OCI-LY7 (cell line): ENCODE measurements around the gene SPEM2. TPM values are rescaled to one million over a fixed set of nuclear protein-coding genes. Genes with fewer than 3 reads are reported as not detected.

Source experiments
- total RNA-seq, 2 experiments: library from RNA; depleted of rRNA in 1 of 2; stranded (reverse); fragments of >200 nt in 1 of 2; shearing (Covaris generic) in 1 of 2; gene quantifications; 2 replicates each; pipeline ENCODE4 v1.2.3, GENCODE V29; 2014 to 2022

SPEM2 gene
- total RNA-seq, 2 experiments from 2014 or later = not detected

Other genes starting within 250 kb of the SPEM2 start
Only the 30 nearest of the 39 such genes appear.
- 106 and 128 TPM in 2 replicates for gene GABARAP, start 183.2 kb upstream of the SPEM2 start, total RNA-seq (2014; rRNA removed; shearing (Covaris generic))
- gene GABARAP, start 183.2 kb upstream of the SPEM2 start, total RNA-seq (2022) = 199 and 207 TPM in 2 replicates
- 52.1 and 53.2 TPM in 2 replicates for gene CTDNEP1, start 173.9 kb upstream of the SPEM2 start, total RNA-seq (2014; rRNA removed; shearing (Covaris generic))
- 161 and 173 TPM in 2 replicates for gene CTDNEP1, start 173.9 kb upstream of the SPEM2 start, total RNA-seq (2022)
- 71.7 and 84.6 TPM in 2 replicates for gene ELP5, start 173.4 kb upstream of the SPEM2 start, total RNA-seq (2014; rRNA removed; shearing (Covaris generic))
- 96.8 and 97.3 TPM in 2 replicates for gene ELP5, start 173.4 kb upstream of the SPEM2 start, total RNA-seq (2022)
- gene CLDN7, start 163.1 kb upstream of the SPEM2 start, total RNA-seq (2014; rRNA removed; shearing (Covaris generic)) = 0.28 TPM in 1 of 2 replicates, not detected in the other
- gene CLDN7, start 163.1 kb upstream of the SPEM2 start, total RNA-seq (2022) = 0.32 and 0.65 TPM in 2 replicates
- 0.49 and 0.63 TPM in 2 replicates for gene SLC2A4, start 143.9 kb upstream of the SPEM2 start, total RNA-seq (2014; rRNA removed; shearing (Covaris generic))
- gene SLC2A4, start 143.9 kb upstream of the SPEM2 start, total RNA-seq (2022) = 0.30 and 0.61 TPM in 2 replicates
- gene YBX2, start 131.0 kb upstream of the SPEM2 start, total RNA-seq (2014; rRNA removed; shearing (Covaris generic)) = 9.8 and 12.8 TPM in 2 replicates
- gene YBX2, start 131.0 kb upstream of the SPEM2 start, total RNA-seq (2022) = 6.7 and 11.8 TPM in 2 replicates
- 491 and 519 TPM in 2 replicates for gene EIF5A, start 118.0 kb upstream of the SPEM2 start, total RNA-seq (2014; rRNA removed; shearing (Covaris generic))
- 692 and 803 TPM in 2 replicates for gene EIF5A, start 118.0 kb upstream of the SPEM2 start, total RNA-seq (2022)
- 70.4 and 70.5 TPM in 2 replicates for gene GPS2, start 110.3 kb upstream of the SPEM2 start, total RNA-seq (2014; rRNA removed; shearing (Covaris generic))
- 75.0 and 80.8 TPM in 2 replicates for gene GPS2, start 110.3 kb upstream of the SPEM2 start, total RNA-seq (2022)
- 30.2 and 34.7 TPM in 2 replicates for gene NEURL4, start 96.3 kb upstream of the SPEM2 start, total RNA-seq (2014; rRNA removed; shearing (Covaris generic))
- 50.2 and 66.8 TPM in 2 replicates for gene NEURL4, start 96.3 kb upstream of the SPEM2 start, total RNA-seq (2022)
- gene ACAP1, start 89.1 kb upstream of the SPEM2 start, total RNA-seq (2014; rRNA removed; shearing (Covaris generic)) = 113 and 117 TPM in 2 replicates
- gene ACAP1, start 89.1 kb upstream of the SPEM2 start, total RNA-seq (2022) = 256 and 259 TPM in 2 replicates
- gene KCTD11, start 73.5 kb upstream of the SPEM2 start, total RNA-seq (2014; rRNA removed; shearing (Covaris generic)) = 4.1 and 6.0 TPM in 2 replicates
- gene KCTD11, start 73.5 kb upstream of the SPEM2 start, total RNA-seq (2022) = 7.6 and 8.6 TPM in 2 replicates
- gene TMEM95, start 70.5 kb upstream of the SPEM2 start, total RNA-seq (2014; rRNA removed; shearing (Covaris generic)) = not detected in 2 replicates
- gene TMEM95, start 70.5 kb upstream of the SPEM2 start, total RNA-seq (2022) = 0.31 TPM in 1 of 2 replicates, not detected in the other
- 2.9 and 5.0 TPM in 2 replicates for gene TNK1, start 44.5 kb upstream of the SPEM2 start, total RNA-seq (2014; rRNA removed; shearing (Covaris generic))
- 4.8 and 6.4 TPM in 2 replicates for gene TNK1, start 44.5 kb upstream of the SPEM2 start, total RNA-seq (2022)
- 8.9 and 15.3 TPM in 2 replicates for gene PLSCR3, start 31.1 kb upstream of the SPEM2 start, total RNA-seq (2014; rRNA removed; shearing (Covaris generic))
- 23.1 and 27.6 TPM in 2 replicates for gene PLSCR3, start 31.1 kb upstream of the SPEM2 start, total RNA-seq (2022)
- gene TMEM256, start 21.5 kb upstream of the SPEM2 start, total RNA-seq (2014; rRNA removed; shearing (Covaris generic)) = 108 and 165 TPM in 2 replicates
- gene TMEM256, start 21.5 kb upstream of the SPEM2 start, total RNA-seq (2022) = 96.6 and 107 TPM in 2 replicates
- gene NLGN2, start 17.8 kb upstream of the SPEM2 start, total RNA-seq (2014; rRNA removed; shearing (Covaris generic)) = 0.06 TPM in 1 of 2 replicates, not detected in the other
- 1.2 TPM in 1 of 2 replicates, not detected in the other for gene NLGN2, start 17.8 kb upstream of the SPEM2 start, total RNA-seq (2022)
- not detected in 2 replicates for gene SPEM1, start 5.3 kb upstream of the SPEM2 start, total RNA-seq (2014; rRNA removed; shearing (Covaris generic))
- not detected in 2 replicates for gene SPEM1, start 5.3 kb upstream of the SPEM2 start, total RNA-seq (2022)
- gene SPEM3, start 3.2 kb downstream of the SPEM2 start, total RNA-seq (2014; rRNA removed; shearing (Covaris generic)) = not detected in 2 replicates
- gene SPEM3, start 3.2 kb downstream of the SPEM2 start, total RNA-seq (2022) = not detected in 2 replicates
- 13.4 and 15.6 TPM in 2 replicates for gene TMEM102, start 9.8 kb downstream of the SPEM2 start, total RNA-seq (2014; rRNA removed; shearing (Covaris generic))
- gene TMEM102, start 9.8 kb downstream of the SPEM2 start, total RNA-seq (2022) = 16.6 and 18.9 TPM in 2 replicates
- gene FGF11, start 13.9 kb downstream of the SPEM2 start, total RNA-seq (2014; rRNA removed; shearing (Covaris generic)) = 1.3 and 2.8 TPM in 2 replicates
- 9.9 and 11.0 TPM in 2 replicates for gene FGF11, start 13.9 kb downstream of the SPEM2 start, total RNA-seq (2022)
- 12.7 and 13.2 TPM in 2 replicates for gene CHRNB1, start 19.4 kb downstream of the SPEM2 start, total RNA-seq (2014; rRNA removed; shearing (Covaris generic))
- gene CHRNB1, start 19.4 kb downstream of the SPEM2 start, total RNA-seq (2022) = 13.4 and 15.6 TPM in 2 replicates
- gene ZBTB4, start 54.0 kb downstream of the SPEM2 start, total RNA-seq (2014; rRNA removed; shearing (Covaris generic)) = 3.4 and 3.5 TPM in 2 replicates
- gene ZBTB4, start 54.0 kb downstream of the SPEM2 start, total RNA-seq (2022) = 3.9 and 4.6 TPM in 2 replicates
- not detected in 2 replicates for gene SLC35G6, start 55.8 kb downstream of the SPEM2 start, total RNA-seq (2014; rRNA removed; shearing (Covaris generic))
- gene SLC35G6, start 55.8 kb downstream of the SPEM2 start, total RNA-seq (2022) = not detected in 2 replicates
- 76.6 and 84.2 TPM in 2 replicates for gene POLR2A, start 58.8 kb downstream of the SPEM2 start, total RNA-seq (2014; rRNA removed; shearing (Covaris generic))
- 218 and 264 TPM in 2 replicates for gene POLR2A, start 58.8 kb downstream of the SPEM2 start, total RNA-seq (2022)
- not detected in 2 replicates for gene TNFSF12, start 123.4 kb downstream of the SPEM2 start, total RNA-seq (2014; rRNA removed; shearing (Covaris generic))
- gene TNFSF12, start 123.4 kb downstream of the SPEM2 start, total RNA-seq (2022) = not detected in 2 replicates
- gene TNFSF13, start 133.1 kb downstream of the SPEM2 start, total RNA-seq (2014; rRNA removed; shearing (Covaris generic)) = 0.49 and 0.98 TPM in 2 replicates
- gene TNFSF13, start 133.1 kb downstream of the SPEM2 start, total RNA-seq (2022) = 4.8 and 6.0 TPM in 2 replicates
- 100 and 102 TPM in 2 replicates for gene SENP3, start 136.3 kb downstream of the SPEM2 start, total RNA-seq (2014; rRNA removed; shearing (Covaris generic))
- gene SENP3, start 136.3 kb downstream of the SPEM2 start, total RNA-seq (2022) = 62.4 and 77.6 TPM in 2 replicates
- 0.10 and 0.54 TPM in 2 replicates for gene CD68, start 154.0 kb downstream of the SPEM2 start, total RNA-seq (2014; rRNA removed; shearing (Covaris generic))
- 0.44 and 0.72 TPM in 2 replicates for gene CD68, start 154.0 kb downstream of the SPEM2 start, total RNA-seq (2022)
- 30.4 and 34.5 TPM in 2 replicates for gene MPDU1, start 158.2 kb downstream of the SPEM2 start, total RNA-seq (2014; rRNA removed; shearing (Covaris generic))
- gene MPDU1, start 158.2 kb downstream of the SPEM2 start, total RNA-seq (2022) = 21.3 and 26.1 TPM in 2 replicates
- 0.23 and 1.6 TPM in 2 replicates for gene SOX15, start 164.5 kb downstream of the SPEM2 start, total RNA-seq (2014; rRNA removed; shearing (Covaris generic))
- gene SOX15, start 164.5 kb downstream of the SPEM2 start, total RNA-seq (2022) = 0.57 and 0.84 TPM in 2 replicates